Measurements from ENCODE around the gene ZFP36L2.

Gene ZFP36L2

DNA sequence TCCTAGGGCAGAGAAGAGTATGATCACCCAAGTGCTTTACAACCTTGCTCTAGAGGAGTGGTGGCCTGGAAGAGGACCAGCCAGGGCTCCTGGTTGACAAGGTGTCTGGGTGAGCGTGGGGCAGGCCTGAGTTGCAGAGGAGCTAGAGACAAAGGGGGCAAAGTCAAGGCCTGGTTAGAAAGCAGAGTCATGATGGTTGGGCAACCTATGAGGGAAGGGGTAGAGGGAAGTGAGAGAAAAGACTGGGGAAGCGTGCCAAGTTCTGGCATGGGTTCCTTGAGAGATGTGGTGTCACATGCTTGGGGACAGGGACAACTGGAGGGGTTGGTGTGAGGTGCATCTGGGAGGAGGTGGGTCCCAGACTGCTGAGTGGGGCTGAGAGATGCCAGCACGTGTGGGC is 13.5 kb downstream of the ZFP36L2 start:
- H3K4me3 ChIP-seq (ENCODE audit: low read depth, low read length) = no peak overlapping the region
- TF ChIP-seq, protein P1, sequence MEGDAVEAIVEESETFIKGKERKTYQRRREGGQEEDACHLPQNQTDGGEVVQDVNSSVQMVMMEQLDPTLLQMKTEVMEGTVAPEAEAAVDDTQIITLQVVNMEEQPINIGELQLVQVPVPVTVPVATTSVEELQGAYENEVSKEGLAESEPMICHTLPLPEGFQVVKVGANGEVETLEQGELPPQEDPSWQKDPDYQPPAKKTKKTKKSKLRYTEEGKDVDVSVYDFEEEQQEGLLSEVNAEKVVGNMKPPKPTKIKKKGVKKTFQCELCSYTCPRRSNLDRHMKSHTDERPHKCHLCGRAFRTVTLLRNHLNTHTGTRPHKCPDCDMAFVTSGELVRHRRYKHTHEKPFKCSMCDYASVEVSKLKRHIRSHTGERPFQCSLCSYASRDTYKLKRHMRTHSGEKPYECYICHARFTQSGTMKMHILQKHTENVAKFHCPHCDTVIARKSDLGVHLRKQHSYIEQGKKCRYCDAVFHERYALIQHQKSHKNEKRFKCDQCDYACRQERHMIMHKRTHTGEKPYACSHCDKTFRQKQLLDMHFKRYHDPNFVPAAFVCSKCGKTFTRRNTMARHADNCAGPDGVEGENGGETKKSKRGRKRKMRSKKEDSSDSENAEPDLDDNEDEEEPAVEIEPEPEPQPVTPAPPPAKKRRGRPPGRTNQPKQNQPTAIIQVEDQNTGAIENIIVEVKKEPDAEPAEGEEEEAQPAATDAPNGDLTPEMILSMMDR (IDR thresholded peaks at IDR 0.05; ENCODE audit: low read depth, low read length) = no peak

DNA sequence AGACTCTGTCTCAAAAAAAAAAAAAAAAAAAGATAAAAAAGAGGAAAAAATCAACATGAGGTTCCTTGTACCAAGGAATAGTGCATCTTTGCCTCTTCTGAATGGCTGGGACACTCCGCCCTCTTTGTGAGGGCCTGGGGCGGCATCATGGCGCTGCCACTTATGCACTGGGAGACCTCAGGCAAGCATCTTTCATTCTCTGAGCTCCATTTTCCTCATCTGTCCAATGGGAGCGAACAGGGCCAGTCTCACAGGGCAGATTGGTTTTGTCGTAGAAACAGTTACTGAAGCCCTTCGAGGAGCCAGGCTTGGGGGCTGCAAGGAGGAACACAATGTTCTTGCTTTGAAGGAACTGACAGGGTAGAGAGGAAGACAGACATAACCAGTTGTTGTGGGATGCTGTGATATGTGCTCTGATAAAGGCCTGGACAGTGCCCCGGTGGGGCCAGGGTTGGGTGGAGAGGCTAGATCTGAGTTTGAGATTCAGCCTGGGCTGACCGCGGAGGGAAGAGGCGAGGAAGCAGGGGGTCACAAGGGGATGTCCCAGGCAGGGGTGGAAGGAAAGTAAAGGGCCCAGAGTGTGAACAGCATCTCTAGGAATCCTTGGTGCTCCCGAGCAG is 14.1 kb downstream of the ZFP36L2 start:
- H3K4me3 ChIP-seq (ENCODE audit: low read depth, low read length) = no peak overlapping the region

DNA sequence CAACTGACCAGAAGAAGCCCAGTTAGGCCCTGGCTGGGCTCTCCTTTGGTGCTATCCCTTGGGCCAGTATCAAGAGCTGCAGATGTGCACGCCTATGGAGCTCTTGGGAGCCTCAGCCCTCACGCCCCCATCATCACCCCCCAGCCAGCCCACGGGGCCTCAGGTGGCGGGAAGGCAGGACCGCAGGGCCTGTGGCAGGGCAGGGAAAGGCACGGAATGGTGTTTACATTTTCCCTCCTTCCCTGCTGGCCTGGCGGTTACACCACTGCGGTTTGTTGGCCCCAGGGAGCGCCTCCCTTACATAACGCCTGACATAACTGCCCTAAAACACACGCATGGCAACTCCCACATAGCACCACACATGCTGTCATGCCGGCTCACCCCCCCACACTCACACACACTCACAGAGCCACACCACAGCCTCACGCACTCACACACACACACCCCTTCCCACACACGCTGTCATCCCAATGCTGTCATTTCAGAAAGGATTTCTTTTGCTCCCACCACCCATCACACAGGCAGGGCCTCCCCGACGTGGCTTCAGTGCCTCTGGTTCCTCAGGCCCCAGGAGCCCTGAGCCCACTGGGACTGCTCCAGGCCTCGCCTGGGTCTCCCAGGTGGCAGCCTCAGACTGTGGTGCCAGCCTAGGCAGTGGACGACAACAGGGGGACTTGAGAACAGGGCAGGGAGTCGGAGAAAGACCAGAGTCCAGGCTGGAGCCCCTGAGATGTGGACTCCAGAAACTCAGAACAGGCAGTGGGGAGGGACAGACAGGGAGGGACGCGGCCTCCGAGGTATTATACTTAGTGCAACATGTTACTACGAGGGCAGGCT is 15.7 kb downstream of the ZFP36L2 start:
- no peak overlapping the region for H3K4me3 ChIP-seq (ENCODE audit: low read depth, low read length)
- TF ChIP-seq, protein P1 (IDR thresholded peaks at IDR 0.05; ENCODE audit: low read depth, low read length) = no peak

More for the DNA sequence above, 14.1 kb downstream of the ZFP36L2 start:
- TF ChIP-seq, protein P1 (IDR thresholded peaks at IDR 0.05; ENCODE audit: low read depth, low read length) = no peak

DNA sequence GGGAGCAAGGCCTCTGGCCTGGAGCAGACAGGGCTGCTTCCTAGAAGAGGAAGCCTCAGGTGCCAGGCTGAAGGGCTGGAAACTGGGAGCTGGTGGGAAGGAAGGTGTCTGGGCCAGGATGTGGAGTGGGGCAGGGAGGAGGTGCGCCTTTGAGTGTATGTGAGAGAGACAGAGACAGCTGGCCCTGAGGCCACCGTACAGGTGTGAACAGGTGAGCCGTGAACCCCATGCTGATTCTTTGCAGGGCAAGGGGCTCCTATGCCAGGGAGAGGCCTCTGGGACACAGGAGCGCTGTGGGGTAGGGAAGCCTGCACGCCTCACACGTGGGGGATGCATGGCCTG is 16.3 kb downstream of the ZFP36L2 start:
- no peak overlapping the region for H3K4me3 ChIP-seq (ENCODE audit: low read depth, low read length)
- TF ChIP-seq, protein P1 (IDR thresholded peaks at IDR 0.05; ENCODE audit: low read depth, low read length) = no peak

DNA sequence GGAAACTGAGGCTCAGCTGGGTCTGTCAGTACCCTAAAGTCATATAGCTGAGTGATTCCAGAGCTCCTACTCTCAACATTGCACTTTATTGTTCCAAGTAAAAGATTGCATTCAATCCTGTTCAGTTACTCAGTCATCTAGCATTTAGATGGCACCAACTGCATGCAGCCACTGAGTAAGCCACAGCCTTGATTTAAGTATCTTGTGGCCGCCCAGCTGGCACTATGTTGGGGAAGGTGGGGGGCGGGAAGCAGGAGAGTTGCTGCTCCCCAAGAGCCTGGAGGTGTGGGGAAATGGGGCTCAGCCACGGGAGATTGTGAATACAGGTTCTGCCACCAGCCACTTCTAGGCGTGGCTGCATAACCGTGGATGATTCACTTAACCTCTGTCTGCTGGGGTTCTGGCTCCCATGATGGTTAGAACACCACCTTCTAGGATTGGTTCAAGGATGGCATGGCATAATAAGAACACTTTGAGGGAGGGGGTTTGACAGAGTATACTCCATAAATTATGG is 17.1 kb downstream of the ZFP36L2 start:
- TF ChIP-seq, protein P1 (IDR thresholded peaks at IDR 0.05; ENCODE audit: low read depth, low read length) = no peak
- no peak overlapping the region for H3K4me3 ChIP-seq (ENCODE audit: low read depth, low read length)

DNA sequence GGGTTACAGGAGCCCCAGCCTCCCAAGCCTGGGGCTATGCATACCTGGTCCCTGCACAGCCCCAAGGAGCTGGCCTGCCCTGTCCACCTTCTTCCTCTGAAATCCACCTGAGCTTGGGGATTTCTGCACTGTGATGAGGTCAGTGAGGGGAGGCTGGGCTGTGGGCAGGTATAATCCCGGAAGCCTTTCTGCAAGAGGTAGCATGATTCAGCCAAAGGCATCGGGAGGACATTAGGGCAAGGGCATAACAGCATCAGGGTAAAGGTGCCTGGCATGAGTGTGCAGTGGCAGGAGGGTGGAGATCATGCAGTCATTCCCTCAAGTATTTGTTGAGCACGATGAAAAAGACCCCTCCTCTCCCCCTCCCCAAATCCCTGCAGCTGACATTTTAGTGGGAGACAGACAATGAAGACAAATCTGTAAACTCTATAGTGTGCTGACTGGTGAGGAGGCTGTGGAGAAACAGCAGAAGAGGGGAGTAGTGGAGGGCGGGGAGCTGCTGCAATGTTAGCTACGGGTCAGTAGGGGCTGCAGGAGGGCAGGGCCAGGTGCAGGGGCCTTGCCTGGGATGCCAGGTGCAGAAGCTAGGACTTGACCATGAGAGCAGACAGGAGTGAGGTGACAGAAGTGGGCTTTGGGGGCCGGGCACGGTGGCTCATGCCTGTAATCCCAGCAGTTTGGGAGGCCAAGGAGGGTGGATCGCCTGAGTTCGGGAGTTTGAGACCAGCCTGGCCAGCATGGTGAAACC is 18.7 kb downstream of the ZFP36L2 start:
- H3K4me3 ChIP-seq (ENCODE audit: low read depth, low read length) = no peak overlapping the region
- TF ChIP-seq, protein P1 (IDR thresholded peaks at IDR 0.05; ENCODE audit: low read depth, low read length) = no peak
